HCT116 (cell line): ENCODE data around the gene CORO2B.
"Not testable (repeated sequence)": the region's sequence is repeated elsewhere in the genome, so short reads cannot be mapped to it uniquely, and the experiment has no call there.

ENCODE experiments used
- EZH2 ChIP-seq: fragments of 200-600 bp; sonication (generic); IDR thresholded peaks from 2 replicates; pipeline ENCODE4 v1.6.1; 2017; ENCODE audit warnings: antibody characterized with exemption, mixed run types
- YY1 ChIP-seq: IDR thresholded peaks from 2 replicates; pipeline ENCODE4 v1.6.1; 2011; ENCODE audit warnings: low read length, low read depth, moderate library complexity, mild to moderate bottlenecking; ENCODE audit not compliant: insufficient replicate concordance; ENCODE audit errors: extremely low read depth
- TF ChIP-seq, protein P1 (sequence below), 3 experiments: fragments of 200-600 bp in 1 of 3; sonication (generic) in 1 of 3; IDR thresholded peaks in 2 of 3; conservative IDR thresholded peaks in 1 of 3; 2 replicates each; pipeline ENCODE4 v1.5.1; 2012 to 2017; ENCODE audit warnings: low read depth in 2 of 3, low read length in 2 of 3, antibody characterized with exemption in 1 of 3, borderline replicate concordance in 1 of 3, control low read depth in 1 of 3, mild to moderate bottlenecking in 1 of 3, mixed read lengths in 1 of 3, mixed run types in 1 of 3, moderate library complexity in 1 of 3; ENCODE audit not compliant: insufficient read depth in 1 of 3

DNA sequence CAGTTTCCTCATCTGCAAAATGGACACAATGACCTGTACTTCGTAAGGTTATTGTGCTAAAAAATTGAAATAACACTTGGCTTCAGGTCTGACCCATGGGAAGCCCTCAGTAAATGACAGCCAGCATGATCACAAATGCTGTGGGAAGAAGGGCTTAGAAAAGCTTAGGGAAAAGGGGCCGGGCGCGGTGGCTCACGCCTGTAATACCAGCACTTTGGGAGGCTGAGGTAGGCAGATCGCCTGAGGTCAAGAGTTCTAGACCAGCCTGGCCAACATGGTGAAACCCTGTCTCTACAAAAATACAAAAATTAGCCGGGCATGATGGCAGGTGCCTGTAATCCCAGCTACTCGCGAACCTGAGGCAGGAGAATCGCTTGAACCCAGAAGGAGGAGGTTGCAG is 102.0 kb downstream of the CORO2B start:
- not testable (repeated sequence) for TF ChIP-seq EZH2, YY1
- TF ChIP-seq, protein P1, sequence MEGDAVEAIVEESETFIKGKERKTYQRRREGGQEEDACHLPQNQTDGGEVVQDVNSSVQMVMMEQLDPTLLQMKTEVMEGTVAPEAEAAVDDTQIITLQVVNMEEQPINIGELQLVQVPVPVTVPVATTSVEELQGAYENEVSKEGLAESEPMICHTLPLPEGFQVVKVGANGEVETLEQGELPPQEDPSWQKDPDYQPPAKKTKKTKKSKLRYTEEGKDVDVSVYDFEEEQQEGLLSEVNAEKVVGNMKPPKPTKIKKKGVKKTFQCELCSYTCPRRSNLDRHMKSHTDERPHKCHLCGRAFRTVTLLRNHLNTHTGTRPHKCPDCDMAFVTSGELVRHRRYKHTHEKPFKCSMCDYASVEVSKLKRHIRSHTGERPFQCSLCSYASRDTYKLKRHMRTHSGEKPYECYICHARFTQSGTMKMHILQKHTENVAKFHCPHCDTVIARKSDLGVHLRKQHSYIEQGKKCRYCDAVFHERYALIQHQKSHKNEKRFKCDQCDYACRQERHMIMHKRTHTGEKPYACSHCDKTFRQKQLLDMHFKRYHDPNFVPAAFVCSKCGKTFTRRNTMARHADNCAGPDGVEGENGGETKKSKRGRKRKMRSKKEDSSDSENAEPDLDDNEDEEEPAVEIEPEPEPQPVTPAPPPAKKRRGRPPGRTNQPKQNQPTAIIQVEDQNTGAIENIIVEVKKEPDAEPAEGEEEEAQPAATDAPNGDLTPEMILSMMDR (IDR thresholded peaks at IDR 0.05 in 2 of 3, conservative IDR thresholded peaks at IDR 0.05 in 1 of 3; ENCODE audit: borderline replicate concordance in 1 of 3, insufficient read depth in 1 of 3, low read depth in 2 of 3, low read length in 2 of 3): not testable (repeated sequence)
